ENCODE results near the gene PLEKHA6. TPM values are rescaled to one million over a fixed set of nuclear protein-coding genes. Genes with fewer than 3 reads are reported as not detected.

Gene PLEKHA6
- polyA plus RNA-seq, 3 donors: 0.08 TPM; not detected in 1

DNA sequence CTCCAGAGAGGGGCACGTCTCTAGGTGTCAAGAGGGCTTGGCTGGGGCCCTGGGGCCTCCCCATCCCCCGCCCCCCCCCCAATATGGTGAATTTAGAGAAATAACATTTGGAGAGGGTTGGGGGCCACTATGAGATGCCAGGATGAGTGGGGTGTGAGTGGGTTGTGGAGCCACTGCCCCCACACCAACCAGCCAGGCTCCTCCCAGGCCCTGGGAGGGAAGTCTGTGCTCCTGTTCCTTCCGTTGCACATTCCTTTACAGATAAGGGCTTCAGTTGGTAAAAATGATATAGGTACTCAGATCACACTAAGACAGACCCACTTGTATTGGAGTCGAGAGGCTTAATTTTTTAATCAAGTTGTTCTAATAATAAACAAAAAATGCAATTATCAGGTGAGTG lies 585 bp upstream of the PLEKHA6 start:
- WGBS (ENCODE audit: insufficient coverage): no CpG with 5 or more reads among the region's 4 CpGs
- no peaks in the 10 kb centered on the region for H3K79me2 ChIP-seq (ENCODE audit: insufficient read depth, low read length)

DNA sequence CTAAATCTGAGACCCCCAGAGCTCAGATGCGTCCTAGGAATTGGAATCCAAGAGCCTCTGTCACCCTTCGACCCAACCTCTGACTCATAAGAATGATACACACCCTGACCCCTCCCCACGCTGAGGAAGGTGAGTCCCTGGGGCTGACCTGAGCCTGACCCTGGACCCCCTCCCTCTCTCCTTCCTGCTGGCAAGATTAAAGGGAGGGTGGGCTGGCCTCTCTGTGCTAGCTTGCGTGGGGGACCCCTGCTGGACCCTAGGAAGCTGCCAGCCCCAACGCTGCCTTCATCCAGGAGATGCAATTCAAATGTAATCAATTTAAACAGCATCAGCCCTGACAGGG lies 627 bp downstream of the PLEKHA6 start:
- Mint-ChIP-seq H3K9me3 (peaks cover 0 to 4% (median 0%) of the 10 kb centered on the region in 7 donors), H3K36me3 (no peaks in the 10 kb centered on the region), H3K27ac (no peak overlapping the region), H3K4me3 (peak overlapping the region in 1 of 2 donors; percentile 64), H3K27me3 (ENCODE audit: low read depth in 3 of 3) (peaks cover 32 to 54% (median 37%) of the 10 kb centered on the region in 3 donors), H3K4me1 (peaks cover 19% of the 10 kb centered on the region)
- H3K79me2 ChIP-seq (ENCODE audit: insufficient read depth, low read length): no peaks in the 10 kb centered on the region
- TF ChIP-seq, protein P1, sequence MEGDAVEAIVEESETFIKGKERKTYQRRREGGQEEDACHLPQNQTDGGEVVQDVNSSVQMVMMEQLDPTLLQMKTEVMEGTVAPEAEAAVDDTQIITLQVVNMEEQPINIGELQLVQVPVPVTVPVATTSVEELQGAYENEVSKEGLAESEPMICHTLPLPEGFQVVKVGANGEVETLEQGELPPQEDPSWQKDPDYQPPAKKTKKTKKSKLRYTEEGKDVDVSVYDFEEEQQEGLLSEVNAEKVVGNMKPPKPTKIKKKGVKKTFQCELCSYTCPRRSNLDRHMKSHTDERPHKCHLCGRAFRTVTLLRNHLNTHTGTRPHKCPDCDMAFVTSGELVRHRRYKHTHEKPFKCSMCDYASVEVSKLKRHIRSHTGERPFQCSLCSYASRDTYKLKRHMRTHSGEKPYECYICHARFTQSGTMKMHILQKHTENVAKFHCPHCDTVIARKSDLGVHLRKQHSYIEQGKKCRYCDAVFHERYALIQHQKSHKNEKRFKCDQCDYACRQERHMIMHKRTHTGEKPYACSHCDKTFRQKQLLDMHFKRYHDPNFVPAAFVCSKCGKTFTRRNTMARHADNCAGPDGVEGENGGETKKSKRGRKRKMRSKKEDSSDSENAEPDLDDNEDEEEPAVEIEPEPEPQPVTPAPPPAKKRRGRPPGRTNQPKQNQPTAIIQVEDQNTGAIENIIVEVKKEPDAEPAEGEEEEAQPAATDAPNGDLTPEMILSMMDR (IDR thresholded peaks at IDR 0.05): no peak
- H3K4me1 ChIP-seq (ENCODE audit: control insufficient read depth in 1 of 2, insufficient read depth in 2 of 2, low read length in 2 of 2): peaks cover 13 to 20% of the 10 kb centered on the region in 2 donors
- H3K27me3 ChIP-seq (ENCODE audit: control insufficient read depth in 2 of 2, insufficient read depth in 2 of 2, low read length in 2 of 2): peaks cover 5 to 32% of the 10 kb centered on the region in 2 donors
- no peaks in the 10 kb centered on the region for H4K20me1 ChIP-seq (ENCODE audit: insufficient read depth, low read length)
- H3K4me2 ChIP-seq (replicated peaks; ENCODE audit: extremely low read depth, low read length, poor library complexity, severe bottlenecking): no peak overlapping the region
- no CpG with 5 or more reads among the region's 5 CpGs for WGBS (ENCODE audit: insufficient coverage)
- H3K4me3 ChIP-seq (replicated peaks in 1 of 3; ENCODE audit: low read depth in 2 of 3, low read length in 3 of 3): no peak overlapping the region
- no peak overlapping the region for H3K9ac ChIP-seq (ENCODE audit: insufficient read depth, low read length, poor library complexity, severe bottlenecking)
- DNase-seq: no peak
- no peaks in the 10 kb centered on the region for H3K9me3 ChIP-seq (replicated peaks in 1 of 2; ENCODE audit: control insufficient read depth in 1 of 2, insufficient read depth in 1 of 2, low read length in 2 of 2)
- intact Hi-C loops (cut with micrococcal nuclease): no loop called here
- H2AFZ ChIP-seq (ENCODE audit: insufficient read depth, low read depth, low read length, poor library complexity, severe bottlenecking): no peak overlapping the region
- no peaks in the 10 kb centered on the region for H3K36me3 ChIP-seq (replicated peaks in 1 of 2; ENCODE audit: control insufficient read depth in 1 of 2, insufficient read depth in 2 of 2, low read length in 2 of 2)
- H3K27ac ChIP-seq (ENCODE audit: low read depth in 1 of 2, low read length in 2 of 2): no peak overlapping the region

More for the DNA sequence above, 585 bp upstream of the PLEKHA6 start:
- peaks cover 32 to 55% (median 37%) of the 10 kb centered on the region in 3 donors for H3K27me3 Mint-ChIP-seq (ENCODE audit: low read depth in 3 of 3)
- TF ChIP-seq, protein P1 (IDR thresholded peaks at IDR 0.05): no peak
- no peaks in the 10 kb centered on the region for H4K20me1 ChIP-seq (ENCODE audit: insufficient read depth, low read length)
- no peak overlapping the region for H3K4me3 ChIP-seq (replicated peaks in 1 of 3; ENCODE audit: low read depth in 2 of 3, low read length in 3 of 3)
- no peak overlapping the region for H3K27ac ChIP-seq (ENCODE audit: low read depth in 1 of 2, low read length in 2 of 2)
- intact Hi-C loops (cut with micrococcal nuclease): loop anchor here in 1 of 2 donors (5.0 to 10.0 kb wide), 2 partner anchors 96 to 143 kb away; no protein-coding TSS in a partner anchor
- H3K27me3 ChIP-seq (ENCODE audit: control insufficient read depth in 2 of 2, insufficient read depth in 2 of 2, low read length in 2 of 2): peaks cover 5 to 32% of the 10 kb centered on the region in 2 donors
- peak overlapping the region in 1 of 2 donors; percentile 42 for H3K4me3 Mint-ChIP-seq
- H3K4me1 Mint-ChIP-seq: peaks cover 19% of the 10 kb centered on the region
- H3K9ac ChIP-seq (ENCODE audit: insufficient read depth, low read length, poor library complexity, severe bottlenecking): no peak overlapping the region
- H3K36me3 Mint-ChIP-seq: no peaks in the 10 kb centered on the region
- DNase-seq: no peak
- no peak overlapping the region for H2AFZ ChIP-seq (ENCODE audit: insufficient read depth, low read depth, low read length, poor library complexity, severe bottlenecking)
- no peak overlapping the region for H3K27ac Mint-ChIP-seq
- no peak overlapping the region for H3K4me2 ChIP-seq (replicated peaks; ENCODE audit: extremely low read depth, low read length, poor library complexity, severe bottlenecking)
- H3K4me1 ChIP-seq (ENCODE audit: control insufficient read depth in 1 of 2, insufficient read depth in 2 of 2, low read length in 2 of 2): peaks cover 13 to 20% of the 10 kb centered on the region in 2 donors
- peaks cover 0 to 4% (median 0%) of the 10 kb centered on the region in 7 donors for H3K9me3 Mint-ChIP-seq
- H3K36me3 ChIP-seq (replicated peaks in 1 of 2; ENCODE audit: control insufficient read depth in 1 of 2, insufficient read depth in 2 of 2, low read length in 2 of 2): no peaks in the 10 kb centered on the region
- H3K9me3 ChIP-seq (replicated peaks in 1 of 2; ENCODE audit: control insufficient read depth in 1 of 2, insufficient read depth in 1 of 2, low read length in 2 of 2): no peaks in the 10 kb centered on the region

All from CD14-positive monocyte (primary cell).